ENCODE results near the gene CUEDC2.

- TF ChIP-seq, protein P1, sequence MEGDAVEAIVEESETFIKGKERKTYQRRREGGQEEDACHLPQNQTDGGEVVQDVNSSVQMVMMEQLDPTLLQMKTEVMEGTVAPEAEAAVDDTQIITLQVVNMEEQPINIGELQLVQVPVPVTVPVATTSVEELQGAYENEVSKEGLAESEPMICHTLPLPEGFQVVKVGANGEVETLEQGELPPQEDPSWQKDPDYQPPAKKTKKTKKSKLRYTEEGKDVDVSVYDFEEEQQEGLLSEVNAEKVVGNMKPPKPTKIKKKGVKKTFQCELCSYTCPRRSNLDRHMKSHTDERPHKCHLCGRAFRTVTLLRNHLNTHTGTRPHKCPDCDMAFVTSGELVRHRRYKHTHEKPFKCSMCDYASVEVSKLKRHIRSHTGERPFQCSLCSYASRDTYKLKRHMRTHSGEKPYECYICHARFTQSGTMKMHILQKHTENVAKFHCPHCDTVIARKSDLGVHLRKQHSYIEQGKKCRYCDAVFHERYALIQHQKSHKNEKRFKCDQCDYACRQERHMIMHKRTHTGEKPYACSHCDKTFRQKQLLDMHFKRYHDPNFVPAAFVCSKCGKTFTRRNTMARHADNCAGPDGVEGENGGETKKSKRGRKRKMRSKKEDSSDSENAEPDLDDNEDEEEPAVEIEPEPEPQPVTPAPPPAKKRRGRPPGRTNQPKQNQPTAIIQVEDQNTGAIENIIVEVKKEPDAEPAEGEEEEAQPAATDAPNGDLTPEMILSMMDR (IDR thresholded peaks at IDR 0.05; ENCODE audit: low read length) = no peak
- TF ChIP-seq EZH2 (IDR thresholded peaks at IDR 0.05; ENCODE audit: borderline replicate concordance, low read length) = no peak
These were observed 25.6 kb downstream of the CUEDC2 start for GRCh38 chr10:102406815-102407214.
